ENCODE measurements around the gene HORMAD2. TPM values are rescaled to one million over a fixed set of nuclear protein-coding genes. Genes with fewer than 3 reads are reported as not detected.

HORMAD2 gene
- total RNA-seq, 1 donor from 2014 or later, result not detected

DNA sequence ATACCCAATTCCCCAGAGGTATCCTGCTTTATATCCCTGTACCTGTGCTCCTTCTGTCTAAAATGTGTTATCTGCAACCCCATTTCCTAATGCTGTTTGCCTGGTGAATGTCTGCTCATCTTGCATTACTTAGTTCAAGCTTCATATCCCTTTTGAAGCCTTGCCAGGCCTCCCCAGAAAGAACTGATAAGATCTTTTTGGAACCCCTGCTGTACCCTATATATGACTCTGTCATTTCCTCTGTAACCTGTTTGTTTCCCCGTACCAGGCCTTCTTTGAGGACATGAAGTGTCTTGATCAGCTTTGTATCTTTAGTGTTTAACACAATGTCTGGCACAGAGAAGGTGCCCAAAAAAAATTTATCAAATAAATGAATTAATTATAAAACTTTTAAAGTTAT is 88.7 kb downstream of the HORMAD2 start:
- no peak for DNase-seq

DNA sequence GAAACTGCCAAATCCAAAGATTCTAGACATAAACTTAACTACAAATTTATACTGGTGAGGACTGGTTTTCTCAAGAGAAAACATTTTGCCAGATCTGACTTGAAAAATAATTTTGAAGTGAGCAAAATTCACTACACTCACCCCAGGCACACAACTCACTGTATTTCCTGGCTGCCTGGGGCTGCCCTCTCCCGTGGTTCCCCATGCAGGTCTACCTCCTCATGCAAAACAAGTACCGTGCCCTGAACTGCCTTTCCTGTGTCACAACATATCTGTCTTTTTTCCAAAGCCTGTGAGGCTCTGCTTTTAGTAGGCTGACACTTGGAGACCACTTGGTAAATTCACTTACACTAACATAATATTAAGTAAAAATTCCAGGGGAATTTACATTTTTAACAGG is 89.9 kb downstream of the HORMAD2 start:
- no peak for DNase-seq

DNA sequence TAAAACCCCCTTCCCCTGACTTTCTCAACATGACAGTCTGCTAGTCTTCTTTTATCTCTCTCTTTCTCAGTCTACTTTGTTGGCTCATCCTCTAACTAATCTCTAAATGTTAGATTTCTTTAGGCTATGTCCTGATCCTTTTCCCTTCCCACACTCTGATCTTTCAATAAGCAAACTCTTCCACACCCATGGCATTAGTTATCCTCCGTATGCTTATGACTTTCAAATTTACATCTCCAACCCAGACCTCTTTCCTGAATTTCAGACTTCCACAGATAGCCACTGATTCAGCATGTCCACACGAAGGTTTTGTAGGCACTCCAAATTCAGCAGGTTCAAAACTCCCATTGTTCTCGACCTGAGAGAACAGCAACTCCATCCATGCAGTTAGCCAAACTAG is 90.7 kb downstream of the HORMAD2 start:
- DNase-seq, result no peak

DNA sequence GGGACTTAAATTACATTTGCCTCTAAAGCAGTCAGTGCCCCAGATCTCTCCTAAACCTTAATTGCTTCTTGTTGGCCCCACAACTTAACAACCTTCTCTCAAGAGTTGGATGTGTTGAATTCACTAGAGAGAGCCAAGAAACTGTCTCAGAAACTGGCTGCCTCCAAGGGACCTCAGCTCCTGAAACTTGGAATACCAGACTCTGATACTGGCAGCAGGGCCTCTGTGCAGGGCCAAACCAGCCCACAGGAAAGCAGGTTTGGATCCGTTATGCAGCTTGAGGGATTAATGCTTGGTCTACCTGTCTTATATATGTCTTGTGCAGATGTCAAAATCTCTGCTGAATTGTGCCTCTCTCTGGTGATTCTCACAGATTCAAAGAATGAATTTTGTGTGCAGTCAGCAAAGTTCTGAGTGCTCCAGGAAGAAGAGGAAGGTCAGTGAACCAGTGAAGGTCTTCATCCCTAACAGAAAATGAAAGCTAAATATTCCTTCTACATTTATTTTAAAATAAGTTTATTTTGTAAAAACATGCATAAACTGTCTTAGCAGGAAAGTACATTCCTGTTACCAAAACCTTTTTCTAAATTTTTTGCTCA is 95.5 kb downstream of the HORMAD2 start:
- no peak for DNase-seq

DNA sequence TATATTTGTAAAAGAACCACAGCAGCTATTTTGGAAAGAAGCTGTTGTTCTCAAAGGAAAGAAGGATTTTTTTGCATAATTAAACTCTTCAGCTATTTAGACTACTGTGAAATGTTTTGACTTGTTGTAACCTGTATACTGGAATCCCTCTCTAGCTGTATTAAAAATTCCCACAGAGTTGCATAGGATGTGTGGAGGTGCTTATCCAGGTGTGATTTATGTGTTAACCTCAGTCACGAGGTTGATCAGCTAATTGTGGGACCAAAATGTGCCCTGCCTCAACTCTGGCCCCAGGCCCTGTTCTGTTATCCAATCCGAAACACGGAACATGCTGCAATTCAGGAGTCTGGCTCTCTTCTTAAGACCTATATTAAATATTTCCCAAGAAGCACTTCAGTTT is 96.2 kb downstream of the HORMAD2 start:
- no peak for DNase-seq

DNA sequence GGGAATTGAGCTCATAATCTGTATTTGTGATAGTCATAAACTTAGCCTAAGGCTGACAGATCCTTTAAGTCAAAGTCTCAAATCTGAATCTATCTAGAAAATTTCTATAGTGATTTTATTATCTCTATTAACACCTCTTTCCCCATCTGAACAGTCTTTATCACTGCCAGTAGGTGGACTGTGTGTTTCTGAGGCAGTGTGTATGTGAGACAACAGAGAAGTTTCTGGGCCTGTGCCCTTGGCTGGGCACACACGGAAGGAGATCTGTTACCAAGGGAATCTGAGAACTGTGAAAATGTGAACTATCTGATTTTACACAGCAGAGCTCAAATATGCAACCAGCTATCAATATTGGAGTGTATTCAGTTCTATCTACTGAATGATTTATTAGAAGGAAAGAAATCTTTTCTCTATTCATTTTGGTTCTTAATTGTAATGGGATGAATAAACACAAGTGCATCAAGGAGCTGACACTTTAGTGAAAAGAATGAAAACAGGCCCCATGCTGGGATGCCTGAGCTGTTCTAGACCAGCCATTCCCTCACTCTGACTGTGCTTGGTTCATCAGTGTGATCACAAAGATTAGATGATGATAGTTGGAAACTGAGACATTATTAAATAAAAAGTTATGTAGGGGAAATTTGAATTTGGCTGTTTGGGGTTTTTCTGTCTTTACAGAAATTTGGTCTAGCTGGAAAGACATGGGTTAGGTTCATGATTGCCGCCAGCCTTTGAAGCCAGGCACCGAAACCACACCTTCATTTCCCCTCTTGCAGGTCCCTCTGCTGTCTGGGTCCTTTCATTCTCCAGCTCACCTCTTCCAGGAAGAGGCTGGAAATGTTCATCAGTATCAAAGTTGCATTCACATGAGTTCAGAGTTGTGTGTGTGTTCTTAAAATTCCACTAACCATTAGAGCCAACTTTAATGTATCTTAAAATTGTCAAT is 98.2 kb downstream of the HORMAD2 start:
- no peak for DNase-seq

DNA sequence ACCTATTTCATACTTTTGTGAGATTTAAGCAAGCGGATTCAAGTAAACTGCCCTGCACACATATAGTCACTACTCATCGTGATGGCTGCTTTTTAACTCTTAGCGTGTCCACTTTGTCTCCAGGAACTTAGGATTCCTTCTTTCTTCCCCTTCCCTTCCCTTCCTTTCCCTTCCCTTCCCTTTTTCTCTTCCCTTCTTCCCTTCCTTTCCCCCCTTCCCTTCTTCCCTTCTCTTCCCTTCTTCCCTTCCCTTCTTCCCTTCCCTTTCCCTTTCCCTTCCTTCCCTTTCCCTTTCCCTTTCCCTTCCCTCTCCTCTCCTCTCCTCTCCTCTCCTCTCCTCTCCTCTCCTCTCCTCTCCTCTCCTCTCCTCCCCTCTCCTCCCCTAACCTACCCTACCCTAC is 100.4 kb downstream of the HORMAD2 start:
- no peak for DNase-seq

DNA sequence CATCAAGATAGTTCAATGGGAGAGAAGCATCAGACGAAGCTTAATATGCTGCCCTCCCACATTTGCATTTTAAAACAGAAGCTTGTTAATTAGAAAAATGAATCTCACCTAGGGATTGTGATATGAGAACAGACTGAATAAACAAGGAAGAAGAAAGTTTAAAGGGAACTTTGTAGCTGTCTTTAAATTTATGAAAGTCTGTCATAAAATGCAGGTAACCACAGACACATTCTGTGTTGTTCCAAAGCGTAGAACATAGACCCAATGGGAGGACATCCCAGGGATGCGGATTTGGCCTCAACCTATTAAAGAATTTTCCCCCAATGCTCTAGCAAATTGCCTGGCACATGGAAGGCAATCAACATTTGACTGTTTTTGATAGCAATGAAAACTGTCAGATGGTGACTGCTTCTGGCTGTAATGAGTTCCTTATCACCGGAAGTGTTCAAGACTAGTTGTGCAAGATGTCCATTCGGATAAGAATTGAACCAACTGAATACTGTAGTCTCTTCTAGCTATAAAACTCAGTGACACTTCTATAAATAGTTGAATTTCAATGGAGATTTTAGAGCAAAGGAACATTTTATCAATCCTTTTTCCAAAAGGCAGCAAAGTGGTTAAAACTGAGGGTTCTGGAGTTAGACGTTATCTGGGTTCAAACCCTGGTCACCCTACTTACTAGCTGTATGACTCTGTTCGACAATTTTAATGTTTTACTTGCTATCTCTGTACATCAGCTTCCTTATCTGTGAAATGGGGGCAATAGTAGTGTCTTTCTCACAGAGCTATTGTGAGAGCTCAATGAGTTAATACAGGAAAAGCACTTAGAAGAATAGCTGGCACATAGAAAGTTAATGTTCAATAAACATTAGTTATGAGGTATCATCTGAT is 101.4 kb downstream of the HORMAD2 start:
- DNase-seq, result no peak

DNA sequence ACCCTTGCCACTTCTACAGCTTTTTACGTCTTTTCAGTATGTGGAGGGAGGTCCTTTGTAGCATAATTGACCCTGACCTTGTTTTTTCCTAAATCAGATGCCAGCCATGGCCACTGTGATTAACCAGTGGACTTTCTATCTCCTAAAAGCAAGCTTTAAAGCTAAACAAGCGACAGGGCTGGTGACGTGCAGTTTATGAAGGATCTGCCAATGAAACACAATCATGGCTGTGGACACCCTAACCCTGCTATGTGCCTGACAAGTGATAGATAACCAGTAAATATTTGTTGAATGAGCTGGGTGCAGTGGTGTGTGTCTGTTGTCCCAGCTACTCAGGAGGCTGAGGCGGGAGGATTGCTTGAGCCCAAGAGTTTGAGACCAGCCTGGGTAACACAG is 102.1 kb downstream of the HORMAD2 start:
- DNase-seq, result no peak

DNA sequence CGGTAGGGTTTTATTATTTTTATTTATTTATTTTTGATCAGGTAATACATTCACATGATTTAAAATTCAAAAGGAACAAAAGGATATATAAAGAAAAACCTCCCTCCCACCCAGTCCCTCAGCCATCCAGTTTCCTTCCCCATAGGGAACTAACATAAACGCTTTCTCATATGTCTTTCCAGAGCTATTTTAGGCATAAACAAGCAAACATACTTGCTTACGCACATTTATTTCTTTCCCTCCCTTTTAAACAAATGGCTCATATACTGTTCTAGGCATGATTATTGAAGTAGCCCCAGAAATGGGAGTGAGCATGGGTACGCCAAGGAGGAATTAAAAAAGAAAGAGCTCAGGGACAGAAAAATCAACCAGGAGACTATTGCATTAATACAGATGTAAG is 102.6 kb downstream of the HORMAD2 start:
- DNase-seq, result no peak

DNA sequence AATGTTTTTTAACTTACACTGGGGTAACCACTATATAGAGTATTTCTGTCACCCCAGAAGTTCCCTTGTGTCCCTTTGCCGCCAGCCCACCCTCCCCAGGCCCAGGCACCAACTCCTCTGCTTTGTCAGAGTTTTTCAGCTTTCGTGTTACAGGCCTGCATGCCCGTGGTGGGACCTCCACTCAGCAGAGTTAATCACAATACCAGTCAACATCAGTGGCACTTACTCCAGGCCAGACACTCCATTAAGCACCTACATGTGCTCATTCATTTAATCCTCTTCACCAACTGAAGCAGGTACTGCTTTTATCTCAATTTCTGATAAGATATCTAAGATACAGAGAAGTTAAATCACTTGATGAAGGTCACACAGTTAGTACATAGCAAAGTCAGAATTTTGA is 103.0 kb downstream of the HORMAD2 start:
- no peak for DNase-seq

DNA sequence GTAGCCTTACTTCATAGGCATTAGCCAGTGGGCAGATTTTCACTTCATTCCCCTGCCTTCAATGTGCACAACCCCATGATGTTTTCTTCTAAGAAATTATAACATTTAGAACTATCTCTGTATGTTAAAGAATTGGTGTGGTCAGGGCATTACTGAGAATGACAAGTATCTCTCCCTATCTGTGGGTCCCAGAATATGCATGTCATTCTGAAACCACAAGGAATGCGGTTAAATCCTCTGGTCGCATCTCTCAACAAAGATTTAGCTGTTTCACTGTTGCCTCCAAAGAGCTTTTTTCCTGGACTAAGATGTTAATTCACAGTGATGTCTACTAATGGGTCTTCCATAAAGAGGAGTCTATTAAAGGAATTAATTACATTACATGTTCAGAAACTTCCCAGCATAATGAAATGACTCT is 103.6 kb downstream of the HORMAD2 start:
- no peak for DNase-seq

DNA sequence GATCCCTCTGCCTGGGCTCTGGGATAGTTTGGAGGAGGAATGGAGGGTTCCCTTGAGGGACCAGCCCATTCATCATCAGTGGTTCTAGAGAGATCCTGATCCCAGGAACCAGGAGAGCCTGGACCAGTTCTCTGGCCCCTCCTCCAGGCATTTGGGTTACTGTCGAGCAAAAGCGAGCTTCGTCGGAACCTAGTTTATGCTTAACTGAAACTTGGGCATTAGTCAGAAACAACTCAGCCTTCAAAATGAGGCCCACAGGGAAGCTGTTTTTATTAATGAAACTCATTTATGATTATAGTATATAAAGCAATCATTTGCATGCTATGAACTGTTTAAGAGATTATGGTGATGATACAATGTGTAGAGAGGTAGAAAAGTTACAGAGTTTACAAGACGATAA is 104.9 kb downstream of the HORMAD2 start:
- DNase-seq, result no peak

DNA sequence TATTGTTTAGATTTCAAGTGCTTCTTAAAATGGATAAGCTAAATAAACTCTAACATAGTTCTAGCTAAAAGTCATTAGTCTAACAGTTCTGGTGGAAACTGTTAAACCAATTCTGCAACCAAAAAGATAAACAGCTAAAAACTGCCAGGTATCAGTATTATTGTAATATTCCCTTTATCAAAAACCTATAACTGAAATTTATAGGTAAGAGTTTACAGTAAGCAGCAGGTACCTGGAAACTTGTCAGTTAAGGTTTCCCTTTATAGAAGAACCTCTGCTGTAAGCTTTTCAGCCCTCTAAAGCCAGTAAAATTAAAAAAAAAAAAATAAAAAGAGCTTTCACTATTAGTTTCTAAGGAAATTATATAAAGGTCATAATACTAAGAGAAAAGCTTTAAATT is 105.3 kb downstream of the HORMAD2 start:
- DNase-seq, result no peak

DNA sequence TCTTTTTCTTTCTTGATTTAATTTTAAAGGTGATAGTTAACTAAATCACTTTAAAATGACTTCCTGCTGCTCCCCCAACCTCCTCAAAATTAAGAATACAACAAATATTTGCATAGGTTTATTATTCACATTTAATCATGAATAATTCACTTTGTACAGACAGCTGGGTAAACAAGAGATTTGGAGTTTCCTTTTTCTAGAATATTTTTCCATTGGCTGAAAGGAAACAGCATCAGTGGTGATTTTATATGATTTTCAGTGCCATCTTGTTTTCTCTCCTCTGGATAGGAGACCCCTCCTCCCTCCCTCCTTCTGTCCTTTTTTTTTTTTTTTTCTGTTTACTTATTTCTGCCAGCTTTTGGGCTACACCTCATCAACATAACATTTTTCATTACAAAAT is 105.8 kb downstream of the HORMAD2 start:
- no peak for DNase-seq

DNA sequence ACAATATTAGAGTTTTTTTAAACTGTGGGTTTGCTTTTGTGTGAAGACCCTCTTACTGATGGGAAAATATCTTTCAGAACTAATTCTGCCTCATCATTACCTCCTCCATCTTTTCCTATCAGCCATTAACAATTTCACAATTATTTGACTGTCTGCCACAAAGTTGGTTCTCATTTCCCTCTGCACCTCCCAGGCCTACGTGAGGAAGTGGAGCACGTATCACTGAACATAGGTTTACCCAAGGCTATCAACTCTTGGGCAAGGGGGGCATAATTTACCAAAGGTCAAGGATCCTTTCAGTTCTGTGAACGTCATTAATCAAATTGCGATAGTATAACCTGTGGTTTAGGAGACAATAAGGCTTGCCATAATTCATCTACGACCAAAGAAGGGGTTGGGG is 106.2 kb downstream of the HORMAD2 start:
- DNase-seq, result no peak

DNA sequence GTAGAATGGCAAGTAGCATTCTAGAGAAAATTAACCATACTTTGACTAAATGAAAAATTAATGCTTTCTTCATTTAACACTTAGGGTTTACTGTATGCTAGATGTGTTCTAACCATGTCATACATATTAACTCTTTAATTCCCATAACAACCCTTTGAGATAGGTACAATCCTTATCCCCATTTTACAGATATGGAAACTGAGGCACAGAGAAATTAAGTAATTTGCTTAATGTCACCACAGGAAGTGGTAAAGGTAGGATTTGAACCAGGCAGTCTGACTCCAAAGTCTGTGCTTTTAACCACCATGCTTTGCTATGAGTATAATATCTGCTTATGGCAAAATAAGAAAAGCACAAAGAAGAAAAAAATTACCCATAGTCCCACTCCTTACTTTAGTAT is 106.8 kb downstream of the HORMAD2 start:
- no peak for DNase-seq

DNA sequence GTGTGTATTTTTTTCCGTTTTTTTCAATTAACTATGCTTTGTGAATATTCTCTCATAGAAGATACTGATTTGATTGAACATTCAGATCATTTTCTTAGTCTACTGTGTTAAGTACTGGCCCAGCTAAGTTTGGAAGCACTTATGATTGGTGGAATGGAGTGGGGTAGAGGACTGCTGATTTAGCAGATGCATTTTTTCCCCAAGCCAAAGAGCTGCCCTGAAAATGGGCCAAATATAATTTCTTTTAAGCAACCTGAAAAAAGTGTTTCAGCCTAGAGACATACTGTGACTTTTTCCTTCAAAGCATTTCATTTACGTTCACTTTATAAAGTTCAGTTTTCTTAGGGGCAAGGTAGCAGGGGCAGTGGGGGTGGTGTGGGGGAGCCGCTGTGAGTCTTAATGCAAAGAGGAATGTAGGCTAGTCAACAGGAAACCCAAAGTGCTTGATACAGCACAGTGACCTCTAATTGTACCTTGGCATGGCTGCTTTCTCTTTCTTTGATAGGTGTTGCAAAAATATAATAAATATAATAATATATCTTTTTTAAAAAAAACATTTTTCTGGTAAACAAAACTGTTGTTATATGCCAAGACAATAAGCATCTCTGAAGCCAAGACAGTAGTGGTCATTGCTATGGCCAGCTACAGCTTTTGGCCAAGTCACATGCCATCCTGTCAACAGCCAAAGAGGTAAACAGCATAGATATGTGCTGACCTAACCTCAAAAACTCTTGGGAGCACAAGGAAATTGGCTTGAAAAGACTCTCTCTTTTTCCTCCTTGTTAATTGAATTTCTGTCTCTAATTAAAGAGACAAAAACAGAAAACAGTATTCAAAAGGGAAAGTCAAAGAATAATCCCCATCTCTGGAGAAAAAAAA is 107.5 kb downstream of the HORMAD2 start:
- no peak for DNase-seq

DNA sequence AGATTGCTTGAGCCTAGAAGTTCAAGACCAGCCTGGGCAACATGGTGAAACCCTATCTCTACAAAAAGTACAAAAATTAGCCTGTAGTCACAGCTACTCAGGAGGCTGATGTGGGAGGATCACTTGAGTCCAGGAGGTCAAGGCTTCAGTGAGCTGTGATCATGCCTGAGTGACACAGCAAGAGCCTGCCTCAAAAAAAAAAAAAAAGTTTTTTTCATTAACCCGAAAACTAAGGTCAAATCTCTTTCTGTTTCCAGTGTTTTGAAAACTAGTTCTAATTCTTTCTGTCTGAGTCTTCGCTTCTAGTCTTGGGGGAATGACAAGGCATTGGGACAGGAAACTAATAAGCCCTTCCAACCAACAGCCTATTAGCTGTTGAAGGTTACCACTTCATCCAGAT is 108.6 kb downstream of the HORMAD2 start:
- DNase-seq, result no peak

DNA sequence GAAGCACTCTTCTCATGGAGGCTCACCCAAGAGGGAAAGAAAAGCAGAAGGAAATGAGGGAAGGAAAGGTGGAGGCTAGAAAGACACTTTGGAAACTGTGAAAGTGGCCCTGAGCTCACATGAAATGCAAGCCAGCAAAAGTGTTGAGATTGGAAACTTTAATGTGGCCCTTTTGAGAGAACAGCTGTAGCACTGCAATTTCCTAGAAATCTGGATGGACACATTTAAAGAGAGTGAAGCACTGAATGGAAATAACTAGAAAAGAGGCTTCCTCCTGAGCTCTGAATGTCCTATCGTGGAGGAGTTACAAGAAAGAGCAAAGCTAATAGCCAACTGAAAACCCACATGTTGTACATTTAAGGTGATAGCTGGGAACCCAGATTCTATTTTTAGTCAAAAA is 110.3 kb downstream of the HORMAD2 start:
- DNase-seq, result no peak

DNA sequence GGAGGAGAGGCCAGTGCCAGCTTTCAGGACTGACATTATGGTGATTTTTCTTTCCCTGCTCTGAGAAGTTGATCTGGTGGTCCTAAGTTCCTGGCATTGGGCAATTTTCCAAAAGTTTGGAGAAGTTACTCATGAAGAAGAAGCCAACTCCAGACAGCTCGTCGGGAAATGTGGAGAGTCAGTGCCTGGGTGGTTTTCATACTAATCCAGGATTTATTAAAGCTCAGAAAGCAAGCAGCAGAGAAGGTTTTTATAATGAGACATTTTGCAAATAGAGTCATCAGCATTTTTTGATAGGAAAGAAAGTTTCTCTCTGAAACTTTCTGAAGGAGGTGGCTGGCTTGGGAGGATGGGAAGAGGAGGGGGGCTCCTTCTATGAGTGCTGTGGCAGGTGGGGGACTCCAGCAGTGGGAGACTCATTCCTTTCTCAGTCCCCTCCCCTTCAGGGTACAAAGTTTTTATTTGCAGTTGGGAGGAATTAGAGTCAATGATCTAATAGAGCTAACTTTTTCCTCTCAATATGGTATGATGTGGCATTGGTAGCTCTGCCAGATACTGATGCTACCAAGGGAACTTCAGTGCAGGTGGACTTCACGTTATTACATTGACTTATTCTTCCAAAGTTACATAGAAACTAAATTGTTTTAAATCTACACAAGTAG is 110.9 kb downstream of the HORMAD2 start:
- DNase-seq, result no peak

Data from skin of body (tissue), 2 donors.